HEK293 (cell line): Measurements from ENCODE around the gene MPHOSPH9.
"Not testable (repeated sequence)": the region's sequence is repeated elsewhere in the genome, so short reads cannot be mapped to it uniquely, and the experiment has no call there.

ENCODE experiments used
- CTCF ChIA-PET: fragments of 350-600 bp; formaldehyde crosslinking; extraction: SDS; loops from one replicate; lab custom pipeline; 2021; ENCODE audit warnings: antibody characterized with exemption; lab: Yijun Ruan, JAX
- POLR2A ChIA-PET: fragments of 300-600 bp; formaldehyde crosslinking; extraction: SDS; loops from one replicate; lab custom pipeline; 2020; ENCODE audit warnings: antibody characterized with exemption, inconsistent platforms; lab: Yijun Ruan, JAX
- H3K27ac ChIP-seq: fragments of 200-500 bp; sonication (Bioruptor generic); 2 replicates; pipeline ENCODE4 v1.5.1; 2014; ENCODE audit warnings: low read depth, low read length, control low read depth, inconsistent platforms; ENCODE audit errors: extremely low read depth
- H3K36me3 ChIP-seq, 2 experiments: fragments of 200-500 bp in 1 of 2; sonication (Bioruptor generic) in 1 of 2; 1 replicate in 1 of 2; 2 replicates in 1 of 2; pipeline ENCODE4 v1.5.1; 2014 to 2017; ENCODE audit warnings: inconsistent platforms in 2 of 2, low read length in 2 of 2; ENCODE audit not compliant: control insufficient read depth in 2 of 2, insufficient read depth in 1 of 2
- H3K4me1 ChIP-seq: fragments of 200-500 bp; sonication (Bioruptor generic); 2 replicates; pipeline ENCODE4 v1.5.1; 2014; ENCODE audit warnings: mild to moderate bottlenecking, low read length, inconsistent platforms; ENCODE audit not compliant: control insufficient read depth, insufficient read depth
- H3K4me3 ChIP-seq: 2 replicates; pipeline ENCODE4 v1.5.1; 2011; ENCODE audit warnings: low read depth, mild to moderate bottlenecking, control low read depth, low read length, moderate library complexity
- H3K9me3 ChIP-seq: fragments of 200-500 bp; sonication (Bioruptor generic); 2 replicates; pipeline ENCODE4 v1.5.1; 2014; ENCODE audit warnings: low read depth, low read length, inconsistent platforms; ENCODE audit not compliant: control insufficient read depth, insufficient read depth
- HOXA7 ChIP-seq: sonication (generic); formaldehyde crosslinking; IDR thresholded peaks from 2 replicates; pipeline ENCODE4 v1.8.1; 2022; ENCODE audit warnings: missing genetic modification reagents, borderline replicate concordance
- HOXC10 ChIP-seq: sonication (generic); formaldehyde crosslinking; IDR thresholded peaks from 2 replicates; pipeline ENCODE4 v1.8.1; 2023; ENCODE audit warnings: mild to moderate bottlenecking, missing genetic modification reagents
- IKZF3 ChIP-seq: fragments of 450-650 bp; IDR thresholded peaks from 2 replicates; pipeline ENCODE4 v1.5.0; 2018; ENCODE audit warnings: missing biosample characterization, mild to moderate bottlenecking, missing genetic modification characterization, moderate library complexity
- PRDM1 ChIP-seq: fragments of 450-650 bp; formaldehyde crosslinking; IDR thresholded peaks from 2 replicates; pipeline ENCODE4; 2016; ENCODE audit warnings: missing biosample characterization, missing genetic modification characterization
- ZFP41 ChIP-seq: fragments of 450-650 bp; formaldehyde crosslinking; IDR thresholded peaks from 2 replicates; pipeline ENCODE4 v1.5.1; 2016; ENCODE audit warnings: missing biosample characterization, missing genetic modification characterization, borderline replicate concordance
- ZIC2 ChIP-seq: fragments of 450-650 bp; formaldehyde crosslinking; IDR thresholded peaks from 2 replicates; pipeline ENCODE4 v1.5.1; 2016; ENCODE audit warnings: missing biosample characterization, missing genetic modification characterization
- ZNF10 ChIP-seq: fragments of 450-650 bp; formaldehyde crosslinking; IDR thresholded peaks from 2 replicates; pipeline ENCODE4 v1.5.1; 2017; ENCODE audit warnings: missing biosample characterization, missing genetic modification characterization
- ZNF138 ChIP-seq: fragments of 450-650 bp; formaldehyde crosslinking; IDR thresholded peaks from 2 replicates; pipeline ENCODE4 v1.5.1; 2016; ENCODE audit warnings: missing biosample characterization, missing genetic modification characterization, borderline replicate concordance
- ZNF214 ChIP-seq: fragments of 450-650 bp; formaldehyde crosslinking; IDR thresholded peaks from 2 replicates; pipeline ENCODE4 v1.5.1; 2017; ENCODE audit warnings: missing biosample characterization, mild to moderate bottlenecking, missing genetic modification characterization, borderline replicate concordance
- ZNF560 ChIP-seq: fragments of 450-650 bp; formaldehyde crosslinking; IDR thresholded peaks from 2 replicates; pipeline ENCODE4 v1.5.1; 2017; ENCODE audit warnings: missing biosample characterization, missing genetic modification characterization, borderline replicate concordance
- ZNF654 ChIP-seq: fragments of 450-650 bp; formaldehyde crosslinking; IDR thresholded peaks from 2 replicates; pipeline ENCODE4 v1.5.1; 2016; ENCODE audit warnings: low read depth, missing biosample characterization, missing genetic modification characterization
- ZNF664 ChIP-seq: fragments of 450-650 bp; formaldehyde crosslinking; IDR thresholded peaks from 2 replicates; pipeline ENCODE4 v1.5.1; 2016; ENCODE audit warnings: missing biosample characterization, missing genetic modification characterization
- ZNF747 ChIP-seq: fragments of 450-650 bp; formaldehyde crosslinking; IDR thresholded peaks from 2 replicates; pipeline ENCODE4 v1.5.1; 2016; ENCODE audit warnings: missing biosample characterization, missing genetic modification characterization
- TF ChIP-seq, protein P1 (sequence below): fragments of 450-650 bp; formaldehyde crosslinking; IDR thresholded peaks from 2 replicates; pipeline ENCODE4 v1.5.1; 2016; ENCODE audit warnings: missing biosample characterization, missing genetic modification characterization, borderline replicate concordance
- TF ChIP-seq, protein P2 (sequence below): fragments of 450-650 bp; formaldehyde crosslinking; IDR thresholded peaks from 2 replicates; pipeline ENCODE4 v1.5.1; 2016; ENCODE audit warnings: missing biosample characterization, missing genetic modification characterization, borderline replicate concordance
- TF ChIP-seq, protein P3 (sequence below): fragments of 450-650 bp; formaldehyde crosslinking; IDR thresholded peaks from 2 replicates; pipeline ENCODE4 v1.5.1; 2016; ENCODE audit warnings: missing biosample characterization, missing genetic modification characterization

The MPHOSPH9 gene

DNA sequence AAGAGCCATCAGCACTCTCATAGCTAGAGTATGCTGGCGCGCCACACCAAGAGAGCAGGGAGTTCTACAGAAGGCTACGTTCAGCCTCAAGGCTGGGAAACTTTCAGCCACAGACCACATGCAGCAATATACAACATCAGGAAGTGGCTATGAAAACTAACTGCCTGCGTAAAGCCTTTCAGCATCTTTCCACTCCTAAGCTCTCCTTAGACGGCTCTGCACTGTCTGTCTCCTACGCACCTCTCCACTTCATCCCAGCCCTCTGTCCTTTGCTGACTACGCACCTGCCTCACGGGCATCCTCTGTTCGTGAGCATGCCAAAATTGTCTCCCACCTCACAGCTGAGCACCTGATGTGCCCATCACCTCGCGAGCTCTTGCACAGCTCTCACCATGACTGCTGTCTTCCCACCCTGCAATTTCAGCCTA lies 9.7 kb downstream of the MPHOSPH9 start:
- Histone ChIP-seq H3K36me3 (peaks cover 59 to 75% of the 10 kb centered on the region in 2 experiments), H3K4me3 (no peak overlapping the region), H3K4me1 (peaks cover 6% of the 10 kb centered on the region), H3K9me3 (no peaks in the 10 kb centered on the region), H3K27ac (no peak overlapping the region)
- POLR2A ChIA-PET: interaction anchor here (0.9 to 3.3 kb wide), 4 partner anchors 8 to 28 kb away, joined by 3 to 21 read pairs (median 6); partner anchors contain the start of genes MPHOSPH9 and MTRFR
- CTCF ChIA-PET: interaction anchor here (0.7 kb wide), 1 partner anchor 15 kb away, joined by 3 read pairs; no protein-coding TSS in a partner anchor
- TF ChIP-seq, protein P1, sequence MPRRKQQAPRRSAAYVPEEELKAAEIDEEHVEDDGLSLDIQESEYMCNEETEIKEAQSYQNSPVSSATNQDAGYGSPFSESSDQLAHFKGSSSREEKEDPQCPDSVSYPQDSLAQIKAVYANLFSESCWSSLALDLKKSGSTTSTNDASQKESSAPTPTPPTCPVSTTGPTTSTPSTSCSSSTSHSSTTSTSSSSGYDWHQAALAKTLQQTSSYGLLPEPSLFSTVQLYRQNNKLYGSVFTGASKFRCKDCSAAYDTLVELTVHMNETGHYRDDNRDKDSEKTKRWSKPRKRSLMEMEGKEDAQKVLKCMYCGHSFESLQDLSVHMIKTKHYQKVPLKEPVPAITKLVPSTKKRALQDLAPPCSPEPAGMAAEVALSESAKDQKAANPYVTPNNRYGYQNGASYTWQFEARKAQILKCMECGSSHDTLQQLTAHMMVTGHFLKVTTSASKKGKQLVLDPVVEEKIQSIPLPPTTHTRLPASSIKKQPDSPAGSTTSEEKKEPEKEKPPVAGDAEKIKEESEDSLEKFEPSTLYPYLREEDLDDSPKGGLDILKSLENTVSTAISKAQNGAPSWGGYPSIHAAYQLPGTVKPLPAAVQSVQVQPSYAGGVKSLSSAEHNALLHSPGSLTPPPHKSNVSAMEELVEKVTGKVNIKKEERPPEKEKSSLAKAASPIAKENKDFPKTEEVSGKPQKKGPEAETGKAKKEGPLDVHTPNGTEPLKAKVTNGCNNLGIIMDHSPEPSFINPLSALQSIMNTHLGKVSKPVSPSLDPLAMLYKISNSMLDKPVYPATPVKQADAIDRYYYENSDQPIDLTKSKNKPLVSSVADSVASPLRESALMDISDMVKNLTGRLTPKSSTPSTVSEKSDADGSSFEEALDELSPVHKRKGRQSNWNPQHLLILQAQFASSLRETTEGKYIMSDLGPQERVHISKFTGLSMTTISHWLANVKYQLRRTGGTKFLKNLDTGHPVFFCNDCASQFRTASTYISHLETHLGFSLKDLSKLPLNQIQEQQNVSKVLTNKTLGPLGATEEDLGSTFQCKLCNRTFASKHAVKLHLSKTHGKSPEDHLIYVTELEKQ (tag by site-specific recombination): no peak
- TF ChIP-seq IKZF3: no peak
- TF ChIP-seq, protein P2, sequence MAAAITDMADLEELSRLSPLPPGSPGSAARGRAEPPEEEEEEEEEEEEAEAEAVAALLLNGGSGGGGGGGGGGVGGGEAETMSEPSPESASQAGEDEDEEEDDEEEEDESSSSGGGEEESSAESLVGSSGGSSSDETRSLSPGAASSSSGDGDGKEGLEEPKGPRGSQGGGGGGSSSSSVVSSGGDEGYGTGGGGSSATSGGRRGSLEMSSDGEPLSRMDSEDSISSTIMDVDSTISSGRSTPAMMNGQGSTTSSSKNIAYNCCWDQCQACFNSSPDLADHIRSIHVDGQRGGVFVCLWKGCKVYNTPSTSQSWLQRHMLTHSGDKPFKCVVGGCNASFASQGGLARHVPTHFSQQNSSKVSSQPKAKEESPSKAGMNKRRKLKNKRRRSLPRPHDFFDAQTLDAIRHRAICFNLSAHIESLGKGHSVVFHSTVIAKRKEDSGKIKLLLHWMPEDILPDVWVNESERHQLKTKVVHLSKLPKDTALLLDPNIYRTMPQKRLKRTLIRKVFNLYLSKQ (tag by site-specific recombination): no peak
- no peak for TF ChIP-seq ZFP41 (tag by site-specific recombination)
- no peak for TF ChIP-seq ZIC2 (tag by site-specific recombination)
- no peak for TF ChIP-seq ZNF10 (tag by site-specific recombination)
- TF ChIP-seq, protein P3, sequence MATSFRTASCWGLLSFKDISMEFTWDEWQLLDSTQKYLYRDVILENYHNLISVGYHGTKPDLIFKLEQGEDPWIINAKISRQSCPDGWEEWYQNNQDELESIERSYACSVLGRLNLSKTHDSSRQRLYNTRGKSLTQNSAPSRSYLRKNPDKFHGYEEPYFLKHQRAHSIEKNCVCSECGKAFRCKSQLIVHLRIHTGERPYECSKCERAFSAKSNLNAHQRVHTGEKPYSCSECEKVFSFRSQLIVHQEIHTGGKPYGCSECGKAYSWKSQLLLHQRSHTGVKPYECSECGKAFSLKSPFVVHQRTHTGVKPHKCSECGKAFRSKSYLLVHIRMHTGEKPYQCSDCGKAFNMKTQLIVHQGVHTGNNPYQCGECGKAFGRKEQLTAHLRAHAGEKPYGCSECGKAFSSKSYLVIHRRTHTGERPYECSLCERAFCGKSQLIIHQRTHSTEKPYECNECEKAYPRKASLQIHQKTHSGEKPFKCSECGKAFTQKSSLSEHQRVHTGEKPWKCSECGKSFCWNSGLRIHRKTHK (tag by site-specific recombination): no peak
- TF ChIP-seq ZNF138 (tag by site-specific recombination): no peak
- TF ChIP-seq HOXA7: no peak
- no peak for TF ChIP-seq ZNF654 (tag by site-specific recombination)
- TF ChIP-seq ZNF560 (tag by site-specific recombination): no peak
- no peak for TF ChIP-seq ZNF214 (tag by site-specific recombination)
- TF ChIP-seq PRDM1 (tag by site-specific recombination): no peak
- TF ChIP-seq HOXC10 (CRISPR knock-in tag): no peak
- TF ChIP-seq ZNF664 (tag by site-specific recombination): no peak
- TF ChIP-seq ZNF747: no peak

DNA sequence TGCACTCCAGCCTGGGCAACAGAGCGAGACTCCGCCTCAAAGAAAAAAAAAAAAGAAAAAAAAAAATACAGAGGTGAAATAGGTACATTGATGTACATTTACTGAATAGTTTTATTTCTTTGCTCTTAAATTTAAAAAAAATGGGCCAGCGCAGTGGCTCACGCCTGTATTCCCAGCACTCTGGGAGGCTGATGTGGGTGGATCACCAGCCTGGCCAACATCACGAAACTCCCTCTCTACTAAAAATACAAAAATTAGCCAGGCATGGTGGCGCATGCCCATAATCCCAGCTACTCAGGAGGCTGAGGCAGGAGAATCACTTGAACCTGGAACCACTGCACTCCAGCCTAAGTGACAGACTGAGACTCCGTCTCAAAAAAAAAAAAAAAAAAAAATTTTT lies 25.1 kb downstream of the MPHOSPH9 start:
- peaks cover 79 to 82% of the 10 kb centered on the region in 2 experiments for H3K36me3 ChIP-seq
- CTCF ChIA-PET, H3K27ac ChIP-seq, H3K4me1 ChIP-seq, H3K4me3 ChIP-seq, H3K9me3 ChIP-seq: not testable (repeated sequence)
- POLR2A ChIA-PET: interaction anchor here (0.8 to 1.1 kb wide), 2 partner anchors 16 to 25 kb away, joined by 3 to 4 read pairs; partner anchors contain the start of gene MPHOSPH9
